ENCODE results near the gene LIPC.

Gene LIPC

DNA sequence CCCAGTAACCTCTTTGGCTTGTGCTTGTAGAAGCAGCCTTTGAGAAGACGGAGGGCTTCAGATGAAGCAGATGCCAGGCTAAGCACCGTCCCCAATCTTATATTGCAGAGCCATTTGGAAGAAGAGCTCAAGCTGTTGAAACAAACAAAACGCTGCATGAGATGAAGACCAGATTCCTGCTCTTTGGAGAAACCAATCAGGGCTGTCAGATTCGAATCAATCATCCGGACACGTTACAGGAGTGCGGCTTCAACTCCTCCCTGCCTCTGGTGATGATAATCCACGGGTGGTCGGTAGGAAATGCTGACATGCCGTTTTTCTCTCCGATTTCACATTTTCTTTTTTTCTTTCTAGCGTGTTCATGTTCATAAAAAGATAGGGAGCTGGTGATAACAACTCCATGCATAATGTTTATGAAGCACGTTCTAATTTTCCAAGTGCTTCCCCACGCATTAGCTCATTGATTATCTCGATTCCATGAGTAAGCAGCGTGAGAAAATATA is 106.5 kb downstream of the LIPC start:
- no peak for DNase-seq
- no peak overlapping the region for H3K4me2 ChIP-seq (ENCODE audit: low read depth, low read length)

DNA sequence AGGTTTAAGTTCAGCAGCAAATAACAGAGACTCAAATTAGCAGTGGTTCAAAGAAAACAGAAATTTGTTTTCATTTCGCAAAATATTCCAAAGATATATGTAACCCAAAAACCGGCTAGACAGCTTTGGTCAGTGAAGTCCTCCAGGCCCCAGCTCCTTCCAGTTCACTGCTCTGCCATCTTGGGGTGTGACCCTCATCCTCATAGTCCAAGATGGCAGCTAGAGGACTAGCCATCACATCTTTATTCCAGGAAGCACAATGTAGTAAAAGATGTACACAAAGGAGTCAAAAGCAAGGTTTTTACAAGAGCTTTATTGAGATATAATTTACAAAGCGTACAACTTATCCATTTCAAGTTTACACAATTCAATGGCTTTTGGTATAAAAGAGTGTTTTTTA is 107.1 kb downstream of the LIPC start:
- Histone ChIP-seq H3K4me3 (ENCODE audit: low read length) (no peak overlapping the region), H3F3A (ENCODE audit: insufficient read depth, low read length) (no peaks in the 10 kb centered on the region), H3K36me3 (replicated peaks; ENCODE audit: insufficient read depth, low read length) (no peaks in the 10 kb centered on the region), H3K4me2 (ENCODE audit: low read depth, low read length) (no peak overlapping the region), H3K27ac (ENCODE audit: low read length) (no peak overlapping the region), H4K20me1 (ENCODE audit: insufficient read depth, low read length) (no peaks in the 10 kb centered on the region), H3K4me1 (ENCODE audit: low read length) (no peaks in the 10 kb centered on the region), H3K79me2 (ENCODE audit: low read length) (no peaks in the 10 kb centered on the region), H3K9me2 (replicated peaks; ENCODE audit: insufficient read depth, low read length) (no peaks in the 10 kb centered on the region), H3K27me3 (replicated peaks; ENCODE audit: insufficient read depth, low read length) (no peaks in the 10 kb centered on the region), H2AFZ (ENCODE audit: low read length) (no peak overlapping the region), H3K9ac (ENCODE audit: low read length) (no peak overlapping the region), H3K9me3 (replicated peaks; ENCODE audit: insufficient read depth, low read length) (no peaks in the 10 kb centered on the region)
- no peak for DNase-seq
- TF ChIP-seq EZH2phosphoT487 (IDR thresholded peaks at IDR 0.05; ENCODE audit: low read length) (no peak), EZH2 (optimal IDR thresholded peaks at IDR 0.05; ENCODE audit: low read depth, low read length) (no peak)
- TF ChIP-seq, protein P1, sequence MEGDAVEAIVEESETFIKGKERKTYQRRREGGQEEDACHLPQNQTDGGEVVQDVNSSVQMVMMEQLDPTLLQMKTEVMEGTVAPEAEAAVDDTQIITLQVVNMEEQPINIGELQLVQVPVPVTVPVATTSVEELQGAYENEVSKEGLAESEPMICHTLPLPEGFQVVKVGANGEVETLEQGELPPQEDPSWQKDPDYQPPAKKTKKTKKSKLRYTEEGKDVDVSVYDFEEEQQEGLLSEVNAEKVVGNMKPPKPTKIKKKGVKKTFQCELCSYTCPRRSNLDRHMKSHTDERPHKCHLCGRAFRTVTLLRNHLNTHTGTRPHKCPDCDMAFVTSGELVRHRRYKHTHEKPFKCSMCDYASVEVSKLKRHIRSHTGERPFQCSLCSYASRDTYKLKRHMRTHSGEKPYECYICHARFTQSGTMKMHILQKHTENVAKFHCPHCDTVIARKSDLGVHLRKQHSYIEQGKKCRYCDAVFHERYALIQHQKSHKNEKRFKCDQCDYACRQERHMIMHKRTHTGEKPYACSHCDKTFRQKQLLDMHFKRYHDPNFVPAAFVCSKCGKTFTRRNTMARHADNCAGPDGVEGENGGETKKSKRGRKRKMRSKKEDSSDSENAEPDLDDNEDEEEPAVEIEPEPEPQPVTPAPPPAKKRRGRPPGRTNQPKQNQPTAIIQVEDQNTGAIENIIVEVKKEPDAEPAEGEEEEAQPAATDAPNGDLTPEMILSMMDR (IDR thresholded peaks at IDR 0.05; ENCODE audit: low read length) = no peak

More for the DNA sequence above, 106.5 kb downstream of the LIPC start:
- Histone ChIP-seq H3K27me3 (replicated peaks; ENCODE audit: insufficient read depth, low read length) (no peaks in the 10 kb centered on the region), H4K20me1 (ENCODE audit: insufficient read depth, low read length) (no peaks in the 10 kb centered on the region), H3K79me2 (ENCODE audit: low read length) (no peaks in the 10 kb centered on the region), H3K4me3 (ENCODE audit: low read length) (no peak overlapping the region), H3K4me1 (ENCODE audit: low read length) (no peaks in the 10 kb centered on the region), H3K9me2 (replicated peaks; ENCODE audit: insufficient read depth, low read length) (no peaks in the 10 kb centered on the region), H3K9me3 (replicated peaks; ENCODE audit: insufficient read depth, low read length) (no peaks in the 10 kb centered on the region), H3K27ac (ENCODE audit: low read length) (no peak overlapping the region), H3F3A (ENCODE audit: insufficient read depth, low read length) (no peaks in the 10 kb centered on the region), H3K36me3 (replicated peaks; ENCODE audit: insufficient read depth, low read length) (no peaks in the 10 kb centered on the region), H3K9ac (ENCODE audit: low read length) (no peak overlapping the region), H2AFZ (ENCODE audit: low read length) (no peak overlapping the region)
- TF ChIP-seq EZH2 (optimal IDR thresholded peaks at IDR 0.05; ENCODE audit: low read depth, low read length) = no peak
- TF ChIP-seq EZH2phosphoT487 (IDR thresholded peaks at IDR 0.05; ENCODE audit: low read length) = no peak
- TF ChIP-seq, protein P1 (IDR thresholded peaks at IDR 0.05; ENCODE audit: low read length) = no peak

DNA sequence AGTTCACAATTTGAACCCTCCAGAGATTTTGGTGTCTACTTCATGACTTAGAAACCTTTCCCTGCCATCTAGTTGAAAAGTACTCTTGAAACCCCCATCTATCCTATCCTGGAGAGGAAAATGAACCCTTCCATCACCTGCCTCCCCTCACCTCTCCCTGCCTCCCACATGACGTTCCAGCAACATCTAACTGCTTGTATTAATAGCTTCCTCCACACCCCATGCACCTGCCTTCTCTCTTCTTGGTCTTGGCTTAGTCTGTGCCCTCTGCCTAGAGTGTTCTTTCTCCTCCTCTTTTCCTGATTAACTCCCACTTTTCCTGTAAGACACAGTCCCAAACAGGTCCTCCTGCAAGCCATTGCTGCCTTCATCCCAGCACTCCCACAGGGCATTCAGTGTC is 107.8 kb downstream of the LIPC start:
- Histone ChIP-seq H4K20me1 (ENCODE audit: insufficient read depth, low read length) (no peaks in the 10 kb centered on the region), H3K36me3 (replicated peaks; ENCODE audit: insufficient read depth, low read length) (no peaks in the 10 kb centered on the region), H3F3A (ENCODE audit: insufficient read depth, low read length) (no peaks in the 10 kb centered on the region), H3K27me3 (replicated peaks; ENCODE audit: insufficient read depth, low read length) (no peaks in the 10 kb centered on the region), H2AFZ (ENCODE audit: low read length) (no peak overlapping the region), H3K9me2 (replicated peaks; ENCODE audit: insufficient read depth, low read length) (no peaks in the 10 kb centered on the region), H3K79me2 (ENCODE audit: low read length) (no peaks in the 10 kb centered on the region), H3K4me2 (ENCODE audit: low read depth, low read length) (no peak overlapping the region), H3K9me3 (replicated peaks; ENCODE audit: insufficient read depth, low read length) (no peaks in the 10 kb centered on the region), H3K9ac (ENCODE audit: low read length) (no peak overlapping the region), H3K4me1 (ENCODE audit: low read length) (no peaks in the 10 kb centered on the region), H3K4me3 (ENCODE audit: low read length) (no peak overlapping the region), H3K27ac (ENCODE audit: low read length) (no peak overlapping the region)
- TF ChIP-seq, protein P1 (IDR thresholded peaks at IDR 0.05; ENCODE audit: low read length) = no peak
- TF ChIP-seq EZH2phosphoT487 (IDR thresholded peaks at IDR 0.05; ENCODE audit: low read length) (no peak), EZH2 (optimal IDR thresholded peaks at IDR 0.05; ENCODE audit: low read depth, low read length) (no peak)
- no peak for DNase-seq
